Measurements from ENCODE around the gene LMTK2.

Gene LMTK2

GRCh38 chr7:98240961-98241673, 134.5 kb downstream of the LMTK2 start:
- peak in 1 of 2 experiments; percentile 20 for DNase-seq

- DNase-seq = no peak
Measured at GRCh38 chr7:98241674-98242241, 135.1 kb downstream of the LMTK2 start.

DNA sequence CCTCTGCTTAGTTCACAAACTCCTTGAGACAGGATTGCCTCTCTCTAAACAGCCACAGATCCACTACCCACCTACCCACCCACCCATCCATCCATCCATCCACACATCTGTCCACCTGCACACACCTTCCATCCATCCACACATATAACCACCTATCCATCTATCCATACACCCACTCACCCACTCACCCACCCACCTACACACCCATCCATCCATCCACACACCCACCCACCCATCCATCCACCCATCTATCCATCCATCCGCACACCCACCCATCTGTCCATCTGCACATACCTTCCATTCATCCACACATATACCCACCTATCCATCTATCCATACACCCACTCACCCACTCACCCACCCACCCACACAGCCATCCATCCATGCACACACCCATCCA, 135.7 kb downstream of the LMTK2 start:
- DNase-seq = no peak

- no peak for DNase-seq
Measured at GRCh38 chr7:98242934-98243333, 136.3 kb downstream of the LMTK2 start.

DNA sequence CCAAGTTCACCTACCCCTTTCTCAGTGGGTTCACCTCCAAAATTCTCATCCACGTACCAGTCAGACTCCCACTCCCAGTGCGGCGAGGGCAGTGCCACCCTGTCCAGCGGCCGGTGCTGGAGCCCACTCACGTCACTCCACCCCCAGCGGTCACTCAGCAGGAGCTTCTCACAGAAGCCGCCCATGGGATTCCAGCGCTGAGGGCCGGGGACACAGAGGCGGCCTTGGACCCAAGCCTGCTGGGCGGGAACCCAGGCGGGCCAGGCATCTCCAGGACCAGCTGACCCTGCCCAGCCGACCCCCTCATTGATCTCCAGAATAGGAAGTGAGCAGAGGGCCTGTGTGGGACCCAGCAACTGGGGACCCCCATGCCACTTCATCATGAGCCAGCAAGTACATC, 138.2 kb downstream of the LMTK2 start:
- DNase-seq = no peak

DNA sequence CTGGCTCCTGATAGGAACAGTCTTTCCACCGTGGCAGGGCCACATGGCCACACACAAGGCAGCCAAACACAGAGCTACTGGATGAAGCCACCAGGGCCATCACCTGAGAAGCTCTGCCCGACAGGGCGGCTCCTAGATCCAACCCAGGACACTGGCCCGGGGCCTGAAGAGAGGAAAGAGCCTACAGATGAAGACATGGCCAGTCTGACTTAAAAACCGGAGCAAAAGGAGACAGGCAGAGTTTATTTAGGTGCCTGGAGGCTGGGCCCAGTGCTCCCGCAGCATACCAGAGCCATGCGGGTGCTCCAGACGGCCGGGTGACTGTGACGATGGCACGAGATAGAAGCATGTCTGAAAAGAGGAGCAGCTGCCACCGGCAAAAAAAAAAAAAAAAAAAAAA, 141.5 kb downstream of the LMTK2 start:
- no peak for DNase-seq

DNA sequence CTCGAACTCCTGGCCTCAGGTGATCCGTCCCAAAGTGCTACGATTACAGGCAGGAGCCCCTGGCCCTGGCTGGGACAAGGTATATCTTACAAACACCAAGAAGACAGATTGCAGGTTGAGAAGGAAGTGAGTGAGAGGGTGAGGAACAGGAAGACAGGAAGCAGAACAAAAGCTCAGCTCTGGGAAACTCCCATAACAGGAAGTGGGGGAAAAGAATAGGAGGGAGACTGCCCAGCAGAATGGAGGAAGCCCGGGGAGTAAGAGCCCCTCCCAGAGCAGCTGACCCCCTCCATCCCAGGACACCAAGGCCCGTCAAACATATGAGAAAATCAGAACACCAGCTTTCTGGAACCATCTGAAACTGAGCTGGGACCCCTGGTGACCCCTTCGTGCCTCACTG, 142.4 kb downstream of the LMTK2 start:
- no peak for DNase-seq

GRCh38 chr7:98250789-98251188, 144.1 kb downstream of the LMTK2 start:
- peak; percentile 2 to 61 for DNase-seq

- DNase-seq = no peak
Measured at GRCh38 chr7:98251231-98251600, 144.6 kb downstream of the LMTK2 start.

GRCh38 chr7:98251601-98252424, 145.2 kb downstream of the LMTK2 start, which contains the start of gene TECPR1:
TECPR1 (minus strand) TSS chr7:98252232; CDS start chr7:98246146, 6,086 bp downstream.
- DNase-seq = peak; percentile 94 to 96

GRCh38 chr7:98252425-98253054, 145.9 kb downstream of the LMTK2 start:
- DNase-seq = no peak

DNA sequence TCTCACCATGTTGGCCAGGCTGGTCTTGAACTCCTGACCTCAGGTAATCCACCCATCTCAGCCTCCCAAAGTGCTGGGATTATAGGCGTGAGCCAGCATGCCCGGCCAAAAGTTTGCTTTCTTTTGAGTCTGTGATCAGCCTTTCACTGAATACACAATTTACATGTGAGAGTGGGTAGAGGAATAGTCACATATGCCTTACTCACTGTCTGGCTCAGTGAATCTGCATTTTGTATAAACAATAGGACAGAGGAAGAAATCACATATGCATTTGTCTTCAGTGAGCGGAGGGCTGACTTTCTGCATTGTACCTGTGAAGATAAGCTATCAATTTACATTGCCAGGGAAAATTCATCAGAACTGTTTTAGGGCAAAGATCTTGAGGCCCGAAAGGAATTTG, 147.9 kb downstream of the LMTK2 start:
- no peak for DNase-seq

DNA sequence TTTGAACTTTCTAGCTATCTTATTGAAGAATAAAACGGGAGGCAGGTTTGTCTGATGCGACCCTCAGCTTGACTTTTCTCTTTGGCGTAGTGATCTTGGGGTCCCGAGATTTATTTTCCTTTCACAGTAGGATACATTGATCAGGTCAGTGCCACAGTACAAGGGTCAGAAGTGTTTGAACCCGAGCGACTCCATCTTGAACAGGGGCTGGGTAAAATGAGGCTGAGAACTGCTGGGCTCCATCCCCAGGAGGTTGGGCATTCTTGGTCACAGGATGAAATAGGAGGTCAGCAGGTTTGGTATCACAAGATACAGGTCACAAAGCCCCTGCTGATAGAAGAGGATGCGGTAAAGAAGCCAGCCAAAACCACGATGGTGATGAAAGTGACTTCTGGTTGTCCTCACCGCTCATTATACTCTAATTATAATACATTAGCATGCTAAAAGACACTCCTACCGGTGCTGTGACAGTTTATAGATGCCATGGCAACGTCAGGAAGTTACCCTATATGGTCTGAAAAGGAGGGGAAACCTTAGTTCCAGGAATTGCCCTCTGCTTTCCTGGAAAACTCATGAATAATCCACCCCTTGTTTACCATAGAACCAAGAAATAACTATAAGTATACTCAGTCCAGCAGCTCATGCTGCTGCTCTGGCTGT, 148.4 kb downstream of the LMTK2 start:
- no peak for DNase-seq

- no peak for DNase-seq
Measured at GRCh38 chr7:98256431-98256830, 149.8 kb downstream of the LMTK2 start.

- DNase-seq = no peak
Measured at GRCh38 chr7:98257701-98258100, 151.0 kb downstream of the LMTK2 start.
